ENCODE measurements around the gene CNIH3.
"Not testable (repeated sequence)": the region's sequence is repeated elsewhere in the genome, so short reads cannot be mapped to it uniquely, and the experiment has no call there.

CNIH3 gene

GRCh38 chr1:224690576-224690975 lies 74.5 kb downstream of the CNIH3 start:
- DNase-seq: no peak

- no peak for DNase-seq
Measured at GRCh38 chr1:224691148-224691925, 75.2 kb downstream of the CNIH3 start.

DNA sequence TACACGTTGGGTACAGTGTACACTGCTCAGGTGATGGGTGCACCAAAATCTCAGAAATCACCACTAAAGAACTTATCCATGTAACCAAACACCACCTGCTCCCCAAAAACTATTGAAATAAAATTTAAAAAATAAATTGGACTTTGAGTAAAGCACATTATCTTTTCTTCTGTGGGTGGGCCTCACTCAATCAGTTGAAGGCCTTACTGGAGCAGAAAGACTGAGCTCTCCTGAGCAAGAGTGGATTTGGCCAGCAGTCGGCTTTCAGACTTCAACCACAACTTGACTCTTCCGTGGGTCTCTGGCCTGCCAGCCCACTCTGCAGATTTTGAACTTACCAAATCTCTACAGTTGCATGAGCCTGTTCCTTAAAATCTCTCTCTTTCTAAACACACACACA lies 78.9 kb downstream of the CNIH3 start:
- no peak for DNase-seq

GRCh38 chr1:224696021-224696420 lies 79.9 kb downstream of the CNIH3 start:
- no peak for DNase-seq

- no peak for DNase-seq
Measured at GRCh38 chr1:224696891-224697765, 81.0 kb downstream of the CNIH3 start.

GRCh38 chr1:224698015-224698451 lies 81.9 kb downstream of the CNIH3 start:
- no peak for DNase-seq

GRCh38 chr1:224700918-224701531 lies 84.9 kb downstream of the CNIH3 start:
- no peak for DNase-seq

DNA sequence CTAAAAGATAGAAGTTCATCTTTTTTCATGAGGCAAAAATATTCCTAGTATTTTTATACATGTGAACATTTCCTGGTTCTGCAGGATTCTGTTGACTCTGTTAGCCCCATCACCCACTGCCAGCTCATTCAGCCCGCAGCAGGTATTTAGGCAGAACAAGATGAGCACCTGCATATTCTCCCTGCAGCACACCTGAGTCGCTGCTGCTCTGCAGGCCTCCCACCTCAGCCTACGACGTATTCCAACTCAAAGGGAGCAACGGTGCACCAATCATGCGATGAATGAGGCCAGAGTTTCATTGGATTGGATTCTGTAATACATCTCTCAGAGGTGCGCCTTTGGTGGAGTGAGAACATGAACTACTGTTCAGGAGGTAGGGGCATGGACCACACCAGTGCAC lies 87.6 kb downstream of the CNIH3 start:
- no peak for DNase-seq

GRCh38 chr1:224704107-224704735 lies 88.1 kb downstream of the CNIH3 start:
- no peak for DNase-seq

DNA sequence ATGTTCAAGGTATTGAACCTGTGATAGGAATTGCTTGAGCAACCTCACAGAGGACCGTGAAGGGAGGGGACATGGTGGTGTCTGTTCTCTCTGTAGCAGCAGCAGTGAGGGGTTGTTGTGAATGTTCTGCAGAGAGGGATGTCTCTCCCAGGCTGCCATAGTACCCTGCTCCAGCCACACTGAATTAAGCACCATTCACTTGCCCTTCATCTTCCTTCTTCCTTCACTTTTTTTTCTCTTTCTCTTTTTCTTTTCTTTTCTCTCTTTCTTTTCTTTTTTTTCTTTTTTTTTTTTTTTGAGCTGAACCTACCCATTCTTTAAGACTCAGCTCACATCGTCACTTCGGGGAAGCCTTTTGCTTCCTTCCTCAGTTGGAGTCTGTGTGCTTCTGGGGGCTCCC lies 89.5 kb downstream of the CNIH3 start:
- no peak for DNase-seq

DNA sequence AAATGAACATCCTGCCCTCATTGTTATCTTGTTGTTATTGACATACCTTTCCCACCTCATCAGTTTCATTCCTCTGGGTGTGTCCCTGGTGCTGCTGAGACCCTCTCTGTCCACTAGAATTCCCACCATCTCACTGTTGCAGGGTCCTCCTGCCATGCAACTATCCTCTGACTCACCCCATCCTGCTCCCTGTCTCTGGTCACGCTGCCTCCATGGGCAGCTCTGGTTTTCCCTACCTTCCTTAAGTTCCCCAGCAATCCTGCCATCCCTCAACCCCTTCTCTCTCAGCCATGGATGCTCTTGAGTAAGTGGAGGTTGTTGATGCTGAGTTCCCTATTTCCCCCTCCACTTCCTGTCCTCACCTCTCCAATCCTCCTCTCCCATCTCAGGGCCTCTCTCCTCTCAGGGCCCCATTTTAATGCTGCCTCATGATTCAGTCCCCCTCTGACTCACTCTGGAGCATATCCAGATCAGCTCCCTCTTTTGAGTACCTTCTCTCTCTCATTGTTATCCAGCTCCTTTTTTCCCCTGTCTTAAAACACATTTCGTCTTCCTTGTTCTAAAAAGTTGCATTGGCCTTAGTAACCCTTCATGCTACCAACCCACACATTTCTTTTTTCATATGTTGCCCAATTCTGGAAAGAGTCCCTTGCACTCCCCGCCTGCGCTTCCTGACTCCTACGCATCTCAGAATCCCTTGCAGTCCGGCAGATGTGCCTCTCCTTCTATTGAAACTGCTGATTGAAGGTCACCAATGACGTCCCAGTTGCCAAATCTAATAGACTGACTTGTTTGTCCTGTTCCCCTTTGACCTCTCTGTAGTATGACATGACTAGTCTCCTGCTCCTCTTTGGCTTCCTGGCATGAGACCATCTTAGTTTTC lies 92.0 kb downstream of the CNIH3 start:
- no peak for DNase-seq

DNA sequence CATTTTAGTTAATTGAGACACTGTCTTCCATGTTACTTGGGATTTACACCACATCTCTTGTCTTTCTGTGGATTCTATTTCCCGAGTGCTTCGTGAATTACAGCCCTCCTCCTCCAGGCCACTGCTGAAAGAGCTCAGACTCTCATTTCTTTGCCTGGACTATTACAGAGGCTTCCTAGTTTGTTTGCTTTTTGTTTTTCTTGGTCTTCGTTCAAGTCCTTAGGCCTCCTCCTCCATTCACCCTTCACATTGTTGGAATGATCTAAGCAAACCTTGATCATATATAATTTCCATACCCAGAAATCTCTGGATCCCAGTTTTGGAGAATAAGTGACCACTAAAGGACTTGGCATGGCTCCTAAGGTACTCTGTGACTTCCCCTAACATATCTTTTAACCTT lies 94.1 kb downstream of the CNIH3 start:
- DNase-seq: no peak

GRCh38 chr1:224711231-224711756 lies 95.2 kb downstream of the CNIH3 start:
- DNase-seq: not testable (repeated sequence)

DNA sequence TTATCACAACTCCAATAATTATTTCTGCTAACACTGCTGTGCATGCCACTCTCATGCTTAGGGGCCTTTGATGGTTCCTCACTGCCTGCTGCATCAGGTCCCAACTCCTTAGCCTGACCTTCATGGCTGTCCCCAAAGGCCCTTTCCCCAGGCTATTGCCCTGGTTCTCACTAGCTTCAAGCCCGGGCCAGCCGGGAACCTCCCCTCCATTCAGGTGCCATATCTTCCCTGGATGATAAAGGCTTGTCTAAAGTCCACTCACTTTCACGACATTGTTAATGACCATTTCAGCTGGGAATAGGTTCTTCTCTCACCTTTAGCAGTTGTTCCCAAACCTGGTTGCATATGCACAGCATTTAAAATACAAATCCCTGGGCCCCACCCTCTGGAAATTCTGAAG lies 95.8 kb downstream of the CNIH3 start:
- DNase-seq: no peak

DNA sequence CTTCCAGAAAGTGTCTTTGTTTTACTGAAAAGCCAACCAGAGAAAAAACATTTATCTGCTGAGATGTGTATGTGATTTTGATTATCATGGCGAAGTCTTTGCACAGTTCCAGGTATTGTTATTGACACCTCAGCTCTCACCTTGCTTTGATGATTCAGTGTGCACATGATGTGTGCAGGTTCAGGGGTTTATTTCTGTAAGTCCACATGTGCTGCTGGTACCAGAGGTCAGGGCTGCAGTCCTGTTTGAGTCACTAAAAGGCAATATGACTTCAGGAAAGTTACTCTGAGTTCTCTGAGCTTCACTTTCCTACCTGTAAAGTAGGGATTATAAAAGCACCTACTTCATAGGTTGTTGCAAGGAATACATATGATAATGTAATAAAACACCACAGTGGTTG lies 97.1 kb downstream of the CNIH3 start:
- DNase-seq: no peak

GRCh38 chr1:224714553-224714952 lies 98.4 kb downstream of the CNIH3 start:
- no peak for DNase-seq

- no peak for DNase-seq
Measured at GRCh38 chr1:224718470-224719053, 102.4 kb downstream of the CNIH3 start.

DNA sequence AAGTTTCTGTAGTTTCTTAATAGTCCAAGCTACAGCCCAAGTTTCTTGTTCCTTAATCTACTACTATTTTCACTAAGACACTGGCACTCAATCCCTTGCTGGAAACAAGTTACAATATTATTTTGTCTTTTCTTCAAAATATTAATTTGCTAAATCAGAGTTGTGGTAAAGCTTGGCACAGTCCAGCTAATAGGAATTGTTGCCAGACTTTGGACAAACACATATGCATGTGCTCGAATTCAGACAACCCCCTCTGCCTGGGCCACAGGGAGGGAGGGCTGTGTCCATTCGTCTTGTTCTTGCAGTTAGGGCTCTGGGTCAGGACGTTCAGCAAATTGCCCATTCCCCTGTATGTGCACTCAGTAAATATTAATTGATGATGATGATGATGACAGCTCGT lies 103.6 kb downstream of the CNIH3 start:
- DNase-seq: no peak

DNA sequence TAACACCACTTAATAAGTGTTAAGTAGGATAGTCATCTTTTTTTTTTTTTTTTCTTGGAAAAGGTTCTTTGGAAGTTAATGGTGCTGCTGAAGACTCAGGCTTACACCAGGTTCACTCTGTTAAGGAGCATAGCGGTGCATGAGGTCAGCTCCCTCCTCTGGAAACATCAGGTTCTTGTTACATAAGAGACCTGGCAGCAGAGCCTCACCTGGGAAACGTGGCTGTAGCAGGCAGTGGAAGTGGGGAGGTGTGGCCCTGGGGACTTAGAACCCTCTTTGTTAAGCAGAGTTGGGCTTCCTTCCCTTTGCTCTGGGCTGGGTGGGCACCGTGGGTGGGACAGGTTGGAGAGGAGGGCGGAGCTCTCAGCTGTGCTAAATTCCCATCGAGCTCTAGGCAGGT lies 104.1 kb downstream of the CNIH3 start:
- no peak for DNase-seq

- DNase-seq: no peak
Measured at GRCh38 chr1:224721000-224721399, 104.9 kb downstream of the CNIH3 start.

DNA sequence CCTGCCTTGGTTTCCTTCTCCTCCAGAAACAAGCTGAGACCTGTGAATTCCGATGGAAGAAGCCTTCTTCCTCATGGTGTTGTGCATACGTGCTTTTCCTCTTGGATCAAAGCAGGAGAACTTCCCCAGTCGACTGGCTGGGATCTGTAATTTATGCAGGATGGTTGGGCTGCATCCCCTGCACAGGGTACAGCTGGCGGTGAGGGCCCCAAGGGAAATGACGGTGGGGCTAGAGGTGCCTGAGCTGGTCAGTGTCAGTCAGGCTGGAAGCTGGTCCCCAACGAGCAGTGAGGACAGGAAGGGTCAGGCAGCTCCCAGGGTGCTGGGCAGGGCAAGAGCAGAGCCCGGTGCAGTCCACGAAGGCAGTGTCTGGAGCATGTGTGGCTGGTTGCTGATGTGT lies 106.7 kb downstream of the CNIH3 start:
- no peak for DNase-seq

GRCh38 chr1:224724566-224724965 lies 108.4 kb downstream of the CNIH3 start:
- no peak for DNase-seq

Data from NCI-H526 treated with DMSO at 0.1 percent for 48 hours (cell line).